SU-DHL-6 (cell line): ENCODE results near the gene TEAD1.

Experiments
- EZH2phosphoT487 ChIP-seq: fragments of 200-600 bp; sonication (generic), shearing (Covaris generic); conservative IDR thresholded peaks from 2 replicates; pipeline ENCODE4 v1.6.1; 2018; ENCODE audit warnings: mild to moderate bottlenecking, antibody characterized with exemption, low read length, moderate library complexity, mixed read lengths
- TF ChIP-seq, protein P1 (sequence below): fragments of 200-600 bp; sonication (generic); IDR thresholded peaks from one replicate; pipeline ENCODE4 v1.5.1; 2017; ENCODE audit warnings: antibody characterized with exemption, mild to moderate bottlenecking, low read length, moderate library complexity; ENCODE audit not compliant: insufficient read depth, poor library complexity, severe bottlenecking

DNA sequence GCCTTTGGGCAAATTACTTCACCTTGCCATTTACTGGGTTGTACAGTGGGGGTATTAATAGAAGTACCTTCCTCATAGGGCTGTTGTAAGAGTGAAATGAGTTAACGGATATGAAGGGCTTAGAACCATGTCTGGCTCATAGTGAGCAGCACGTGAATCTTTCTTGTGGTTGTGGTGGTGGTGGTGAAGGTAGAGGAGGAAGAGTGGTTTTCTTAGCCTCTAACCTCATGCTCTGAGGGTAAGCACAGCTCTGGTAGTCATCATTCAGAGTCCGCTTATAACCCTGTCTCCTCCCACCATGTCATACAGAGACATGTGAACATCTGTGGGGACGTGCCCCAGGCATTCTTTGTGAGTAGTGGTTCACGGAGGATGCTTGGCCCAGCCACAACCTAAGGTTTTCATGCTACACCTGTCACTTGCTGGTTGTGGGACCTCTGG is 43.6 kb downstream of the TEAD1 start:
- TF ChIP-seq, protein P1, sequence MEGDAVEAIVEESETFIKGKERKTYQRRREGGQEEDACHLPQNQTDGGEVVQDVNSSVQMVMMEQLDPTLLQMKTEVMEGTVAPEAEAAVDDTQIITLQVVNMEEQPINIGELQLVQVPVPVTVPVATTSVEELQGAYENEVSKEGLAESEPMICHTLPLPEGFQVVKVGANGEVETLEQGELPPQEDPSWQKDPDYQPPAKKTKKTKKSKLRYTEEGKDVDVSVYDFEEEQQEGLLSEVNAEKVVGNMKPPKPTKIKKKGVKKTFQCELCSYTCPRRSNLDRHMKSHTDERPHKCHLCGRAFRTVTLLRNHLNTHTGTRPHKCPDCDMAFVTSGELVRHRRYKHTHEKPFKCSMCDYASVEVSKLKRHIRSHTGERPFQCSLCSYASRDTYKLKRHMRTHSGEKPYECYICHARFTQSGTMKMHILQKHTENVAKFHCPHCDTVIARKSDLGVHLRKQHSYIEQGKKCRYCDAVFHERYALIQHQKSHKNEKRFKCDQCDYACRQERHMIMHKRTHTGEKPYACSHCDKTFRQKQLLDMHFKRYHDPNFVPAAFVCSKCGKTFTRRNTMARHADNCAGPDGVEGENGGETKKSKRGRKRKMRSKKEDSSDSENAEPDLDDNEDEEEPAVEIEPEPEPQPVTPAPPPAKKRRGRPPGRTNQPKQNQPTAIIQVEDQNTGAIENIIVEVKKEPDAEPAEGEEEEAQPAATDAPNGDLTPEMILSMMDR = no peak
- no peak for TF ChIP-seq EZH2phosphoT487
